GM20431 (cell line): ENCODE measurements around the gene GLP2R.

Experiments used
- in situ Hi-C: fragments of 300-500 bp; cut with MseI, MboI; formaldehyde crosslinking; loops from one replicate; pipeline ENCODE4 v1.15.0; 2020; ENCODE audit warnings: low sequenced_read_pairs; ENCODE audit not compliant: unreplicated experiment

Gene GLP2R

DNA sequence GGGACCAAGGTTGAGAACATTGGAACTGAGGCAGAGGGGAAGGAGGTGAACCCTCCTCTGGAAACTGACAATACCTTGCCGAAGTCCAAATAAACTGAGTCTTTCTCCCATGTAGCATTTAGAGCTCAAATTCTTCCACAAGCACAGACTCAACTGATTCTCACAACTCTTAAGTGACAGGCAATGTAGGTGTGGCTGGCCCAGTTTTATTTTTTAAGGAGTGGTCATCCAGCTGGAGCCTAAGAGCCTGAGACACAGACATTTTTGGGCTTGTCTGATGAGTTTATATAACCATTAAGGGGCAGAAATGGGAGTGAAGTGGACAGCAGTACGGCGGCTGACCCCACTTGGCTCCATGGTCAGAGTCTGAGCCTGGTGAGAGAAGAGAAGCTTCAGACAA, 68.5 kb downstream of the GLP2R start:
- in situ Hi-C loops: no loop called here

DNA sequence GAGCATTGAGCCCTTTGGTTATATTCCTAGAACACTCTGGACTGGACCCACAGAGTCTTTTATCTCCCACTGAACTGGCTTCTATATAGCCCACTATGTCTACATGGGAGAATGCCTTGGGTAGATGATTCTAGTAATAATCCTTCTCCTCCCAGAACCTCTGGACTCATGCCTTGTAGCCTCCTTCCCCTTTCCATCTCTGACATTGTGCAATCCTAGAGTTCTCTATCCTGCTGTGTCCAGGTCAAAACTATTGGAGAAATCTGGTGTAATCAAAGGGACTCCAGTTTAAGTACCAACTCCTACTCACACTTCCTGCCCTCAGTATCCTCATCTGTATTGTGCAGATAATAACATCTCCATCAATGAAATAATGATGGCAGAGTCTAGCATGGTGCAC, 70.2 kb downstream of the GLP2R start:
- in situ Hi-C loops: no loop called here

DNA sequence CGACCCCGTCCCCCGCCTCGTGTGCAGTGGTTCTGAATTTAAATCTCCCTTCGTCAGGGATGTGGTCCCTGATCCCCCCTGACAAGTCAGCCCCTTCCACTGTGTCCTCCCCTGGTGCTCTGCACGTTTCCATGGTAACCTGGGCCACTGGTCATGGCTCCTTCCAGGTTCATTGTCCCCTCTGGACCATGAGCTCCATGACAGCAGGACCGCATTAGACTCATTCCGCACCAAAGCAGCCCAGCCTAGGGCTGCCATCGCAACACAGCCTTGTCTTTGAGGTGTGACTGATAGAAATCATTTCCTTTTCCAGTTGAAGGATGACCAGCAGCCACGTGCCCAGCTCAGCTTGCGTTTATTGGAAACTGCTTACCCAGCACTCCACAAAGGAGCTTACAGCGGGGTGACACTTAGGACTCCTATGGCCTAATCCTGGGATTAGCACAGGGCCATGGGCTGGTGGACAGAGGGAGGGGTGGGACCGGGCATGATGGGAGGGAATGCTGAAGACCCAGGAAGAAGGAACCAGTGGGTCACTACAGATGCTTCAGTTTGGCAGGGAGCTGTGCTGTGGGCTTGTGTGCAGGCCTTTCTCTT, 71.7 kb downstream of the GLP2R start:
- in situ Hi-C loops: no loop called here

DNA sequence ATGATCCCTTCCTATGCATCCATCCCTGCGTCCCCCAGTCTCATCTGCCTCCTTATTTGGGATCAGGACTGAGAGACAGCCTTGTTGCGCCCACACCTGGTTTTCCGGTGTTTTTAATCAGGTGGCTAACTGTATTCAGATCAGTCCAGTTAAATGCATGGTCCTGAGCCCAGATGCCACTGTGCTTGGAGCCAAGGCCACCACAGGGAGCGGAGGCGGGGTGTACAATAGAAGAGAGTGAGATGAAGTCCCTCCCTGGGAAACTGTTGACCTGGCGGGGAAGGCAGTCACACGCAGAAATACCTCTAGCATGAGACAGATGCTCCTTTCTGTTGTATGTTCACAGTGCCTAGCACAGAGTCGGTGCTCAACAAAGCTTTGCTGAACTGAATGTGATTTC, 73.1 kb downstream of the GLP2R start:
- in situ Hi-C loops: no loop called here

DNA sequence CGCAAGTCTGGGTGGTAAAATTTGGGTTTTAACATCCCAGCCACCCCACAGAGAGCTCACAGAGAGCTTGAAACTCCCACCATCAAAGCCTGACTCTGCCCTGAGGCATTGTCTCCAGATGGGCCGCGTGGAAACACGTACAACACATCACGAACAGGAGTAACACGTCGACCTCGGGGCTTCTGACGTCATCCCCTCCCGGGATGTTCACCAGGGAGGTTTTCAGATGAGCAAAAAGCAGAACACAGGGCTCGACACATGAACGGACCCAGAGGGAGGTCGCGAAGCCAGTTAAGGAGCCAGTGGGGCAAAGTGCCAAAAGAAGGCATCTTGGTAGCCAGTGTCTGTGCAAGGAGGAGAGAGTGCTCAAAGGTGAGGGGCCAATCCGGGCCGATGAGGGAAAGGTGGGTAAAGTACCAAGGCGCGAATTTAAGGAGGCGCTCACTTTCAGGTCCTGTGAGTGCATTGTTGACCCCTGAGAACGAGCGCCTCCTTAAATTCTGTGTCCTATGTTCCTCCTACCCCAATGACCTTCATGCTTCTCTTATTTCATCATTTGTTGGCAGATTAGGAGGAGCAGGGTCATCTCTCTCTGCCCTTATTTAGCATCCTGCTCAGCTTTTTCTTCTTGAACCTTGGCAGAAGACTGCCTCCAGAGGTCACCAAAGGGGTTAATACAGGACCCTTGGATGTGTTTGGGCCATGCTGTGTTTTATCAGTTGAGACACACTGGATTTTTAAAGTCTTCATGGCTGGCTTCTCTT, 73.7 kb downstream of the GLP2R start:
- in situ Hi-C loops: loop anchor here (25.0 kb wide), 1 partner anchor 713 kb away; no protein-coding TSS in a partner anchor

DNA sequence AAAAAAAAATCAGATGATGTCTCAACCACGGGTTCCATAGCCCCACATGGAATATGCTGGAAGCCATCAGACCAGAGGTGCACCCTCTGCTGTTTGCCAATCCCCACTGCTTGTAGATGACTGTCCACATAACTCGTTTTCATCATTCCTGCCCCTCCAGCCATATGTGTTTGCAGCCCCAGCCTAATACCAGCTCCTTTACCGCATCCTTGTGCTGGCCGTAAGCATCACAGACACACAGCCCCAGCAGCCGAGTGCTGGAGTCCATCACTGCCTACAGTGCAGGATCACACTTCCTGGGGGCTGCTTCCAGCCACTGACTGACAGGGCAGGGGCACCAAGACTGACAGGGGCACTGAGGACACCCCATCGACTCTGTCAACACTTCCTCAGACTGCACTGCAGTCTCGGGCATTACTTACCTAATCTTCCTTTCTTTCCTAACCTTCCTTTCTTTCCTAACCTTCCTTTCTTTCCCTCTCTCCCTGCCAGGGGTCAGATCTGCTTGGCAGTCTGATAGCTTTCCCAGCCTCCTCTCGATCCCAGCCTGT, 74.4 kb downstream of the GLP2R start:
- in situ Hi-C loops: loop anchor here (25.0 kb wide), 1 partner anchor 712 kb away; no protein-coding TSS in a partner anchor

DNA sequence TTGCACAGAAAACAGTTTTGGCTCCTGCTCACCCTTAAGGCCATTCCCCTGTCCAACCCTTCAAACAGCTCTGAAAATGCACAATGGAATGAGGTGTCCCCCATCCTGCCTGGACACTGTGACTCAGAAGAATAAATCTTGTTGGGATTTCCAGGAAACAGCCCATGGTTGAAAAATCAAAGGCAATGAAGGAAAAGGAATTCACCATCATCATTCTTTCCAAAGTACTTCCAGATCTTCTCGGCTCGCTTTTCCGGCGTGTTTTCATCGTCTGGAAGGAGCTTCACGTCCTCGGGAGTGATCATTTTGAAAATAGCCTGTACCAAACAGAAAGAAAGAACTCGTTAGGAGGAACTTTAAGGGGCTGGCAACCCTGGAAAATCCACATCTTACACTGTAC, 75.1 kb downstream of the GLP2R start:
- in situ Hi-C loops: loop anchor here (25.0 kb wide), 1 partner anchor 712 kb away; no protein-coding TSS in a partner anchor

DNA sequence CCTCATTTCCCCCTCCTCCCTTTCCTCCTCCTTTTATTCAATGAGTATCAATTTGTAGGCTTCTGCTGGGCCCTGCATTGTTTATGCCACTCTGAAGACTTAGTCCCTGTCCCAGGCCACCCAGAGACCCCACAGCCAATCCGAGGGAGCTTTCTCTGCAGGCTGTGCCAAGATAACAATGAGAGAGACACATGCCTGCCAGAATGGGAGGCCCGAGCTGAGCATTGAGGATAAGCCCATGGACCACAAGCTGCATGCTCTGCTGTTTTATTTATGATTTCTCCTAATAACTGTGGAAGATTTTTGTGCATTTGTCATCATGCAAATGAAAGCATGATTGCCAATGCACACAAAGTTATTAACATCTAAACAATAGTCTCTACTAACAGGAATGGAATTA, 76.4 kb downstream of the GLP2R start:
- in situ Hi-C loops: loop anchor here (25.0 kb wide), 1 partner anchor 710 kb away; no protein-coding TSS in a partner anchor

DNA sequence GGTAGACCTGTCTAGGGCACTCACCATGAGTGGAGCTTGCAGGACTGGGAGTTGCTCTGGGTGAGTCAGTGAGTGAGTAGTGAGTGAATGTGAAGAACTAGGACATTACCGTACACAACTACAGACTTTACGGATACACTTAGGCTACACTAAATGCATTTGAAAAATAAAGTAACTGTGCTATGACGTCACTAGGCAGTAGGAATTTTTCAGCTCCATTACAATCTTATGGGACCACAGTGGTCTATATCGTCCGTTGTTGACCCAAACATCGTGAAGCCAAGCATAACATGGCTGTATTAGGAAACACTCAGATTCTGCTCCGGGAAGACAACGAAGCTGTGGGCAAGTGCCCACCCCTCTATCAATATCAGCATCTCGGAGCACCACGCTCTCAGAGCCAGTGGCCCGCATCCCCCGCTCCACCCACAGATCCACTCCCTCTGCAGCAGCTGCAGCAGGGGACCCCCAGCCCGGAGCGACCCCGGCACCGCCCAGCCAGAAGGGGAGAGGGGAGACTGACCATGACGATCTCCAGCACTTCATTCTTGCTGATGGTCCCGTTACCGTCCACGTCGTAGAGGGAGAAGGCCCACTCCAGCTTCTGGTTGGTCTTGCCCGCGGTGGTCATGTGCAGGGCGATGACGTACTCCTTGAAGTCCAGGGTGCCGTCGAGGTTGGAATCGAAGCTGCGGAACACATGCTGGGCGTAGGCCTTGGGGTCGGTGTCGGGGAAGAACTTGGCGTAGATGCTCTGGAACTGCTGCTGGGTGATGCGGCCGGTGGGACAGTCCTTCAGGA, 78.8 kb downstream of the GLP2R start:
- in situ Hi-C loops: loop anchor here (25.0 kb wide), 1 partner anchor 708 kb away; no protein-coding TSS in a partner anchor

DNA sequence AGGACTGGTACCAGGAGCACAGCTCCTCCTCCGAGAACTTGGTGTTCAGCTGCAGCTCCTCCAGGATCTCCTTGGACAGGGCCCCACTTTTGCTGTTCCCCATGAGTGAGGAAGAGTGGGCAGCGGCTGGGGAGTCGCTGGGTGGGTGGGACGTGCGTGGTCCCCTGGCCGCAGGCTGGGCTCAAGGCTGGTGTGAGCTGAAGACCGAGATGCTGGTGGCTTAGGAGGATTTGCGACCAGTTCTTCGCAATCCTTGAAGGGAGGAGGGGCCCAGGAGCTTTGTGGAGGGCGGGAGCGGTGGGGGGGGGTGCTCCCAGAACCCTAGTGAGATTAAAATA, 79.3 kb downstream of the GLP2R start, which contains the start of gene RCVRN:
Gene RCVRN, minus strand, starts transcription at position 194 of the 338 bp plus-strand sequence. Its CDS starts 91 bp downstream, at position 103.
- in situ Hi-C loops: loop anchor here (25.0 kb wide), 1 partner anchor 707 kb away; no protein-coding TSS in a partner anchor

DNA sequence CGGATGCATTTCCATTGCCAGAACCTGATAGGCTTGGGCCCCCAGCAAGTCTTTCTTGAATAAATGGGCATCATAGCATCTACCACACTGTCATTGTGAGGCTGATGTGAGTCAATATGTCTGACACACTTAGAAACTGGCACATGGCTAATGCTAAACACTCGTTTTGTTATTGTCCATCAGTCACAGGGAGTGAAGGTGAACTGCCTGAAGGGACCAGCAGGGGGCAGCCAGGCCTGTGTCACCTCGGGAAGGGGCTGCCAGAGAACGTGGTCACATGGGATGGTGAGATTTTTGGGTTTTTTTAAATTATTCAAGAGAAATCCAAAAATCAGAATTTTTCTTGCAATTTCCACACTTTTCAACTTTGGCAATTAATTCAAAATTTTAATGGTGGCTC, 80.2 kb downstream of the GLP2R start:
- in situ Hi-C loops: loop anchor here (25.0 kb wide), 1 partner anchor 706 kb away; no protein-coding TSS in a partner anchor

DNA sequence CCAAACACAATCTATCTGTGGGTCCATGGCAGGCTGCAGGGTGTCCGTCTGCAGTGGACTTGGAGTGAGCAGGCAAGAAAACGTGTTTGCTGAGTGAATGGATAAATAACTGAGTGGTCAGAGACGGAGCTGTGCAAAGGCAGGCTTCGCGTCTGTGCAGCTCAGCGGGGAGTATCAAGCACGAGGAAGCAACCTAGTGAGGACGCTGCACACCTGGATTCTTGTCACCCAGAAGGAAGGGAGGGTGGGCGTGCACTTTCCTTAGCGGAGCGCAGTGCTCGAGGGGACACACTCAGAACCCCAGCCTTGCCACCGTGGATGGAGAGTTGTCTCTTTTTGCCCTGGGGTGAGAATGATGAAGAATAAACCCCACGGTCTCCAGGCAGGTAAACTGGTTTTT, 80.9 kb downstream of the GLP2R start:
- in situ Hi-C loops: loop anchor here (25.0 kb wide), 1 partner anchor 706 kb away; no protein-coding TSS in a partner anchor

DNA sequence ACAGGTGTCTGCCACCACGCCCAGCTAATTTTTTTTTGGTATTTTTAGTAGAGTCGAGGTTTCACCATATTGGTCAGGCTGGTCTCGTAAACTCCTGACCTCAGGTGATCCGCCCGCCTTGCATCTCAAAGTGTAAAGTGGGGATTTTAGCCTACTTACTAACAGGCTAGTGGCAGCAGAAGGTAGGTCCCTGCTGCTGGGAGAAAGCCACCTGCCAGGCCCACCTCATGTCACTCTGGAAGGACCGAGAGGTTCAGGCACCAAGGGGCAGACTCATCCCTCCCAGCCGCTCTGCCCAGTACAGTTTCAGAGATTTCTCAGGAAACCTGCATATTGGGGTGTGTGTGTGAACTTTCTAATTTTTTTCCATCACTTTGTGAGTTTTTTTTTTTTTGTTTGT, 81.4 kb downstream of the GLP2R start:
- in situ Hi-C loops: loop anchor here (25.0 kb wide), 1 partner anchor 705 kb away; no protein-coding TSS in a partner anchor

DNA sequence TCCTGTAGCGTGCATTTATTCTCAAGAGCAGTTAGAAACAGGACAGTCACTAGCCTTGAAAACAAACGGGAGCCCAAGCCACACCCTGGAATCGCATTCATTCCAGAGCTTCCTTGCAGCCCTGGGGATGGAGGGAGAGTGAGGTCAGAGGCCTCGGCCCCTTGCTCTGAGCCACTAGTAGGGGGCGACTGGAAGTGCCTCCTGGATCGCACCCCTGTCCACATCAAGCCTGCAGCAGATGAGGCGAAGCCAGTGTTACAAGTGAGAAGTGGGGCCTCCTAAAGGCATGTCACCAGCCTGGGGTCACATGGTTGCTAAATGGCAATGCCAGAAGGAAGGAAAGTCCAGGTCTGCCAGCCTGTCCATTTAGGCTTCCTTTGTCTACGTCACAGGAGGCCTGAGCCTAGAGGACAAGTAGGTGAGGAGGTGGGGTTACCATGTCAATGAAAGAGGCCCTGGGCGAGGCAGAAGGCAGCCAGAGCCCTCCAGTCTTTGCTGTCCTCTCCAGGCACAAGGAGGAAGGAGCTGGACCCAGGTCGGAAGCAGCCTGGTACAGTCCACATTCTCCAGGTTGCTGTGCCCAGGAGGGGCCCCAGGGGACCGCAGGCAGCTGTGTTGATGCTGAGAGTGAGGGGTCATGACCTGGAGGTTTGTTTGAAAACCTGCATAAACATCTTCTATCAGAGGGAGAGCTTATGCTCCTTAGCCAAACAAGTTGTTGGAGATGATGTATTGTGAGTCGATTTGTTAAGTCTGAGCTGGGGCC, 82.3 kb downstream of the GLP2R start:
- in situ Hi-C loops: loop anchor here (25.0 kb wide), 1 partner anchor 704 kb away; no protein-coding TSS in a partner anchor

DNA sequence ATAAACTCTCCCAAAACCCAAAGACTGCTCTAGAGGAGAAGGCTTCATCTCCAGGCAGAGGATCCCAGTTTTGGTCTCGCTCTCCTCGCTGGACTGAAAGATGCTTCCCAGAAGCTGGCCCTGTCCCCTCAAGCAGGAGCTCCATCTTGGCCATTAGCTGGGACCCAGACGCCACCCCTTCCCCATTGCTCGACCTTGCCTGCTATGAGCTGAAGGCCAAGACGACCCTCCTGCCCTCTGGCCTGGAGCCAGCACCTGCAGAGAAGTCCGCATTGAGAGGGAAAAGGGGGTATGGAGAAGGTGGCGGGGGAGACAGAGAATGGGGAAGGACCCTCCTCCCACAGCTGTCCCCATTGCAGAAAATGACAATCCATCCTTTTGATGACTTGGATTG, 82.9 kb downstream of the GLP2R start:
- in situ Hi-C loops: loop anchor here (25.0 kb wide), 1 partner anchor 704 kb away; no protein-coding TSS in a partner anchor

DNA sequence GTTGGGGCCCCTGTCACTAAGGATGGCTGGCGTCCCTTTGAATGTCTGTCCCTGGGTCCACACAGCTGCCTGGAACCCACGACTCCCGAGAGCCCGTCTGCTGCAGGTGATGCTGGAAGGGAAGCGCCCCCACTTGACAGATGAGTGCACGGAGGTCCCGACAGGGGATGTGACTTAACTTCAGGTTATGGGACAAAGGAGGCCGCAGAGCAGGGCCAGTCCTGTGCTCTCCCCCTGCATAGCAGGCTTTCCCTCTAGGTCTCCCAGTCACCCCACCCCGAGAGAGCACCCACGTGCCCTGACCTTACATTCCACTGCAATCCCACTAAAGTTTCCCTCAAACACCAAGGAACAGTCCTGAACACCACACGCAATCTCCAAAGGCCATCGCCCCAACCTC, 85.4 kb downstream of the GLP2R start:
- in situ Hi-C loops: loop anchor here (25.0 kb wide), 1 partner anchor 701 kb away; no protein-coding TSS in a partner anchor

DNA sequence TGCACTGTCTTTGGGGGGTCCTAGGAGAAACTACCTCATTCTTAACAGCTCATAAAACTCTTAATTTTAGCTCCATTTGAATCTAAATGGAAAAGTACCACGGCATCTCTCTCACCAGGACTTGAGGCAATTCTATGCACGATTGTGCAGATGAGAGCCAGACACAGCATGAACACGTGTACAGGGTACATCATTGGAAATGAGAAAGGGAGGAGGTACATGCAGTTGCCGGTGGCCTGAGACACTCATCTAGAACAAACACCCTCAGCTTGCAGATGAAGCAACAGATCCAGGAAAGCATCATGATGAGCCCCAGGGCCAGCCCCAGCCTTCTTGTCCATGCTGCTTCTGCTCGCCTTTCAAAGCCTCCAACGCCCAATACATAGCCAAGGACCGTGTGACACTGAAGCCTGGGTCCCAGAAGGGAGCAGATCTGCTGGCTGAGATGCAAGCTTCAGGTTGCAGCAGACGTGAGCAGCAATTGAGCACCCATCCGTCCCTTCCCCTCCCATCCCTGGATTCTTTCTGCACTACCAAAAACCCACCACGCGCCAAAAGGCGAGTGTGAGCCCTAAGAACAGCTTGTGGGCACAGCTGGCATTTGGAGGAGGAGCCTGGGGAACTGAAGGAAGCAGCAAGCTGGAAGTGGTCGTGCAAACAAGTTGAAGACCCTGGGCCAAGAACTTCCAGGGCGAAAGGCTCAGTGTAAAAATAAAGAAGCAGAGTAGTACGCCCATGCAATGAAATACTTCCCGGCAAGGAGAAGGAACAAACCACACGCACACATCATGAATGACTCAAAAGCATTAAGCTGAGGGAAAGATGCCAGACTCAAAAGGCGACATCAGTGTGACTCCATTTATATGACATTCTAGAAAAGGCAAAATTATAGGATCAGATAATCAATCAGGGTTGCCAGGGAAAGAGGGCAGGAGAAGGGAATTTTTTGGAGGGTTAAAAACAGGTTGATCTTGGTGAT, 86.7 kb downstream of the GLP2R start:
- in situ Hi-C loops: loop anchor here (25.0 kb wide), 1 partner anchor 700 kb away; no protein-coding TSS in a partner anchor

DNA sequence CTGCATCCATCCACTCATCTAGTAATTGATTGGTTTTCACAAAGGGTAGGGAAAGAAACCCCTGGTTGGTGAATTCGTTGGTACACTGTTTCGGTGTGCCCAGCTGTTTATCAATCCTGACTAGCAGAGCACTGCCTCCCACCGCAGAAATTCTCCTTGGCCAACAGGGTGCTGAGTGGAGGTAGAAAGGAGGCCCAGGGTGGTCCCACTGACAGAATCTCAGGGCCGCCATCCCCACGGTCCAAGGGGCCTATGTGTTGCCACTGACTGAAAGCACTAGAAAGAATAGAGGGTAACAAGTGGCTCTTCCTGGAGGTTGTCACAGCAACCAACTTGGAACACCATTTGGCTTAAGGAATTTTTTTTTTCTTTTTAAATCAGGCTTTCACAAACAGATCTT, 87.8 kb downstream of the GLP2R start:
- in situ Hi-C loops: loop anchor here (25.0 kb wide), 1 partner anchor 699 kb away; no protein-coding TSS in a partner anchor
